ENCODE data around the gene GDPD4.

The GDPD4 gene

DNA sequence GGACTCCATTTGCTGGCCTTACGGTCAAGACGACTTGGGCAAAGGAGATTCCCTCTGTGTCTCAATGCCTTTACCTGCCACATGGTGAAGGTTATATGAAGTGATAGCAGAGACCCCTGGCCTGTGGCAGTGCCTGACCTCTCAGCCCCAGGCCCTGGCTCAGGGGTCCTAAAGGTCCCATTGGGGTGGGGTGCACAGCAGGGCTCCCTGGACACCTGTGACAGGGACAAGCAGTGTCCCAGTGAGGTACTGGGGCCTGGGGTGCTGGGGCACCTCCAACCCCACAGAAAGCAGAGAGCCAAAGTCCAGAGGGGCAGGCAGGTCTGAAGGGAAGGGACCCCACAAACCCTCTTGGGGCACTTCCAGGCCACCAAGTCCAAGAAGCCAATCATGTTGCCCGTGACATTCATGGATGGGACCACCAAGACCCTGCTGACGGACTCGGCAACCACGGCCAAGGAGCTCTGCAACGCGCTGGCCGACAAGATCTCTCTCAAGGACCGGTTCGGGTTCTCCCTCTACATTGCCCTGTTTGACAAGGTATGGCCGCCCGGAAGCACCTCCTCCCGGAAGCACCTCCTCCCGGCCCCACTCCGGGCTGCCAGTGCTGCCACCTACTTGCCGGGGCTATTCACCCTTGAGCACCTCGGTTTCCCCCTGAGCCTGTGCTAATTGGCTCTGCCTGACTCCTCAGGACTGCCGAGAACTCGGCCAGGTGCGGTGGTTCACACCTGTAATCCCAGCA, 111.0 kb downstream of the GDPD4 start:
- DNase-seq (ENCODE audit: low spot score) = no peak
- in situ Hi-C loops (cut with MboI; ENCODE audit: low sequenced_read_pairs, unreplicated experiment) = loop anchor here (25.0 kb wide), 1 partner anchor 372 kb away; no protein-coding TSS in a partner anchor
- TF ChIP-seq, protein P1, sequence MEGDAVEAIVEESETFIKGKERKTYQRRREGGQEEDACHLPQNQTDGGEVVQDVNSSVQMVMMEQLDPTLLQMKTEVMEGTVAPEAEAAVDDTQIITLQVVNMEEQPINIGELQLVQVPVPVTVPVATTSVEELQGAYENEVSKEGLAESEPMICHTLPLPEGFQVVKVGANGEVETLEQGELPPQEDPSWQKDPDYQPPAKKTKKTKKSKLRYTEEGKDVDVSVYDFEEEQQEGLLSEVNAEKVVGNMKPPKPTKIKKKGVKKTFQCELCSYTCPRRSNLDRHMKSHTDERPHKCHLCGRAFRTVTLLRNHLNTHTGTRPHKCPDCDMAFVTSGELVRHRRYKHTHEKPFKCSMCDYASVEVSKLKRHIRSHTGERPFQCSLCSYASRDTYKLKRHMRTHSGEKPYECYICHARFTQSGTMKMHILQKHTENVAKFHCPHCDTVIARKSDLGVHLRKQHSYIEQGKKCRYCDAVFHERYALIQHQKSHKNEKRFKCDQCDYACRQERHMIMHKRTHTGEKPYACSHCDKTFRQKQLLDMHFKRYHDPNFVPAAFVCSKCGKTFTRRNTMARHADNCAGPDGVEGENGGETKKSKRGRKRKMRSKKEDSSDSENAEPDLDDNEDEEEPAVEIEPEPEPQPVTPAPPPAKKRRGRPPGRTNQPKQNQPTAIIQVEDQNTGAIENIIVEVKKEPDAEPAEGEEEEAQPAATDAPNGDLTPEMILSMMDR (IDR thresholded peaks at IDR 0.05; ENCODE audit: borderline replicate concordance, control extremely low read depth, extremely low read depth, insufficient read depth, missing control alignments) = no peak

DNA sequence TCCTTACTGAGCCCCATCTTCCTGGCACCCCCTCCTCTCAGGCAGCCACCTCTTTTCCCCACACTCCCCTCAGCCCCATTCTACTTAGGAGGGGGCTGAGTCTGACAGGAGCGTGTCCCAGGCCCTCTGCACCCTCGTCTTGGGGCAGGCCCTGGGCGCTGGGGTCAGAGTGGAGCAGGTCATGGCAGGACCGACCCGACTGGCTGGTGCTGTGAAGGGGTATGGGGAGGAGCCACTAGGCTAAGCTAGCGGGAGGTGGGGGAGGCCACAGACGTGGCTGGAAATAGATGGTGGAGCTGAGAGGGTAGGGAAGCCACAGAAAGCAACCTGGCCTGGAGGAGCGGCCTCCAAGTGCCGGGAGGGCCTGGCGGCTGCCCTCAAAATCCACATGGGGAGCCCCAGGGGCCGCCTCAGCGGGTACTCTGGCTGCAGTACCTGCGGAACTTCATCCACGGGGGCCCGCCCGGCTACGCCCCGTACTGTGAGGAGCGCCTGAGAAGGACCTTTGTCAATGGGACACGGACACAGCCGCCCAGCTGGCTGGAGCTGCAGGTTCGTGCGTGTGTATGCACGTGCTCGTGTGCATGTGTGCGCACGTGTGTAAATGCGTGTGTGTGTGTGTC, 111.8 kb downstream of the GDPD4 start:
- TF ChIP-seq, protein P1 (IDR thresholded peaks at IDR 0.05; ENCODE audit: borderline replicate concordance, control extremely low read depth, extremely low read depth, insufficient read depth, missing control alignments) = no peak
- in situ Hi-C loops (cut with MboI; ENCODE audit: low sequenced_read_pairs, unreplicated experiment) = loop anchor here (25.0 kb wide), 1 partner anchor 373 kb away; no protein-coding TSS in a partner anchor
- no peak for DNase-seq (ENCODE audit: low spot score)

DNA sequence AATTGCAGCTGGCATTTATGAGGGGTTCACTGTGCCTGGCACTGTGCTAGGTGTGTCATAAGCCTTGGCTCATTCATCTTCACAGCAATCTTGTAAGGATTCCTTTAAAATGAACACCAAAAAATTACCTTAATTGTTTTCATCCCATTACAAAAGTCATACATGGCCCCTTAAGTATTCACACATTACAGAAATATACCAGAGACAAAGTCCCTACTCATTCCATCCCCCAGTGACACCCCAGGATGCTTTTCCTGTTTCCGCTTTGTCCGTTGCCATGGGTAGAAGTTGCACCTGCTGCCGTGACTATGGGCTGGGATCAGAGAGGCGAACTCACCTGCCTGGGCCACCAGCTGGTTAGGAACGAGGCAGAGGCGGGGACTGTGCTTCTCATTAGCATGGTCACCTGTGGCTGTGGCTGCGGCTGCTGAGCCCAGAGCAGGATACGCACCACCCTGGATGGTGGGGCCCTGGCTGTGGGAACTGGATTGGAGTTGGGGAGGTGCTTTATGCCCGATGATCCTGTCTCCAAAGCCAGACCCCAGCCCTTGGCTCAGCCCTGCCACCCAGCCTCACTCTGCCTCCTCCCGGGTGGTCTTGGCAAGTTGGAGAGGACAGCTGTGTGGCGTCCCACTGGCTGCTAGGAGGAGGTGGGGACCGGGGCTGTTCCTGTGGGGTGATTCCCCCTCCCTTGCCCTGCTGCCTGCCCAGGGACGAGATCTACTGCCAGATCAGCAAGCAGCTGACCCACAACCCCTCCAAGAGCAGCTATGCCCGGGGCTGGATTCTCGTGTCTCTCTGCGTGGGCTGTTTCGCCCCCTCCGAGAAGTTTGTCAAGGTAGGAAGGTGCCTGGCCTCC, 112.6 kb downstream of the GDPD4 start:
- no peak for DNase-seq (ENCODE audit: low spot score)
- in situ Hi-C loops (cut with MboI; ENCODE audit: low sequenced_read_pairs, unreplicated experiment) = loop anchor here (25.0 kb wide), 1 partner anchor 373 kb away; no protein-coding TSS in a partner anchor
- TF ChIP-seq, protein P1 (IDR thresholded peaks at IDR 0.05; ENCODE audit: borderline replicate concordance, control extremely low read depth, extremely low read depth, insufficient read depth, missing control alignments) = no peak

DNA sequence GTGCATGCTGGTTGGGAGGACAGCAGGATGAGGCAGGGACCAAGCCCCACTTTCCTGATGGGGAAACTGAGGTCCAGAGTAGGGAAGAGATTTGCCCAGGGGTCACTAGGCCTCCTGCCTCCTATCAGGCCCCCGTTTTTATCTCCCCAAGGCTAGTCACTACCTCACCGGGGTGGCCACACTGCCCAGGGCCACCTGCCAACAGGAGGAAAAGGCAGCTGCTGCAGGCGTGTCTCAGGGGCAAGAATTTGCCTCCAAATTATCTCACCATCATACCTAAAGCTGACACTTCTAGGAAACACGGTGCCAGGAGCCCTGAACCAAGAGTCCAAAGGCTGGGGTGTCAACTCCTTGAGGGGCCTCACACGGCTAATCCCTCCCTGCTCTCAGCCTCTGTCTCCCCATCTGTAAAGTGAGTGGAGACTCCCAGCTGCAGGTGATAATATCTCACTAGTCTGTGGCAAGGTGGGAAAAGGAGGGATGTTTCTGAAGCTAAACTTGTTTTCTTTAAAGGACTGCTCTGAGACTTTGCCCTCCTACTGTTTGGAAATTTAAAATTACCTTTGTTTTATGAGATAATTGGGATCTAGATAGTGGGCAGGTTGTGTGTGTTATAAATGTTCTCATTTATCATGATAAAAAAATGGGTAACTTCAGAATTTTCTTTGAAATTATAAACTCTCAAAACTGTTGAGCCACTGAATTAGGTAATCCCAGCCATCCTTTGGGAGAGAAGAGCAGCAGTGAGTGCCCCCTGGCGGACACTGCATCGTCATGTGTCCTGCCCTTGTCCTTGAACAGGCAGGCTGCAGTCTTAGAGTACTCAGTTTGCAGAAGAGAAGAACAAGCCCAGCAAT, 113.5 kb downstream of the GDPD4 start:
- in situ Hi-C loops (cut with MboI; ENCODE audit: low sequenced_read_pairs, unreplicated experiment) = loop anchor here (25.0 kb wide), 1 partner anchor 374 kb away; no protein-coding TSS in a partner anchor
- peak; percentile 87 for DNase-seq (ENCODE audit: low spot score)
- TF ChIP-seq, protein P1 (IDR thresholded peaks at IDR 0.05; ENCODE audit: borderline replicate concordance, control extremely low read depth, extremely low read depth, insufficient read depth, missing control alignments) = peak; percentile 85

DNA sequence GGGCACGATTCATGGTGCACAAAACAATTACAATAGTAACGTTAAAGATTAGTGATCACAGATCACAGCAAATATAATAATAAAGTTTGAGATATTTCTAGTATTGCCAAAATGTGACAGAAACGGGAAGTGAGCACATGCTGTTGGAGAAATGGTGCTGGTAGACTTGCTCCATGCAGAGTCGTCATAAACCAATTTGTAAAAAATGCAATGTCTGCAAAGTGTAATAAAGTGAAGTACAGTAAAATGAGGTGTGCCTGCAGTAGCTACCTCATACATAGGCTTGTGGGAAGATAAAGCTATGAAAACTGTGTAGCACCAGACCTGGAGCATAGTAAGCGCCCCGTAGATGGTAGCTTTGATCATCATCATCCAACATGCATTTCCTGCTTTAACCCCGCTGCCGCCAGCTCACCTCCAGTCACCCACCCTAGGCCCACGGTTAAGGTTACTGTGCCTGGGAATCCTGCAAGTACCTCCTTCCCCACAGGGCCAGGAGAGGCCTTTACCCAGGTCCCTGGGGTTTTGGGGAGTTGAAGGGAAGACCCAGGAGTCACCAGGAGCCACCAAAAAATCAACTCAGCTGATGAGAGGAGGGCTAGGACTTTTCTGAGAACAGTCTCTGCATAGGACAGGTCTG, 114.3 kb downstream of the GDPD4 start:
- TF ChIP-seq, protein P1 (IDR thresholded peaks at IDR 0.05; ENCODE audit: borderline replicate concordance, control extremely low read depth, extremely low read depth, insufficient read depth, missing control alignments) = no peak
- no peak for DNase-seq (ENCODE audit: low spot score)
- in situ Hi-C loops (cut with MboI; ENCODE audit: low sequenced_read_pairs, unreplicated experiment) = loop anchor here (25.0 kb wide), 1 partner anchor 375 kb away; no protein-coding TSS in a partner anchor
